GM04504 (cell line): Measurements from ENCODE around the gene ITPKB.

Experiments
- DNase-seq: peaks from one replicate; pipeline ENCODE4 v3.0.0-alpha.2; 2012; ENCODE audit warnings: low read depth

Gene ITPKB

GRCh38 chr1:226704169-226704937 lies 34.7 kb downstream of the ITPKB start:
- no peak for DNase-seq

DNA sequence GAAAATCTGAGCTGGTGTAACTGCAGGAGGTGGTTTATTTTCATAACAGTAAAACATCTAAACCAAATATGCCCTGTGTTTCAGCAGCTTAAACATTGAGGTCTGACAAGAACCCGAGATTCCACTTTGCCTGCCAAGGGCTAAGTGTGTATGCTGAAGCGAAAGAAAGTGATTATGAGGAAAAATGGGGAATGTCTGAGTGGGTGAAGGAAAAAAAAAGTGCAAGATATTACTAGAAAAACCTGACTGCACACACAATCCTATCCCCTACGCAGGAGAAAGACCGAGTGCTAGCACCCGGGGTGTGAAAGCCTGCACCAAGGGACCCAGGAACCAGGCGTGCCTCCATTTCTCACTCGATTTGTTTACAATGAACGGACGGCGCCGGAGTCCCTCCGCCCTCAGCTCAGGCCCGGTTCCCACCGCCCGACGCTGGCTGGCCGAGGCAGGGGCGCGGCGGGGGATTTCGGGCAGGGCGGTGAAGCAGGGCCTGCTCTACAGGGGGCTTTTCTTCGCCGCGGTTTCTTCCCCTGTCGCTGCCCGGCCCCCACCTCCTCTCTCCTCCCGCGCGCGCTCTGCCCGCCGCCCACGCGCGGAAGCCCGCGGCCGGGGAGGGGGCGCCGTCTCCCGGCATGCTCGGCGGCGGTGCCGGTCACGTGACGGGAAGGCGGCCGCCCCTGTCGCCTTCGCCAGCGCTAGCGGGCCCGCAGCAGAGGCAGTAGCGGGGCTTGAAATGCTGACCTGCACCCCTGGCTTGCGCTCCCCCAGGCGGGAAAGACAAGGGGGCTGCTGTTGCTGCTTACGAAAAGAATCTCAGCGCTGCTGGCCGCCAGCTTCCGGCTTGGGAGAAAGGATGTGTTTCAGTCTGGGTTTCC lies 35.9 kb downstream of the ITPKB start:
- DNase-seq = no peak

DNA sequence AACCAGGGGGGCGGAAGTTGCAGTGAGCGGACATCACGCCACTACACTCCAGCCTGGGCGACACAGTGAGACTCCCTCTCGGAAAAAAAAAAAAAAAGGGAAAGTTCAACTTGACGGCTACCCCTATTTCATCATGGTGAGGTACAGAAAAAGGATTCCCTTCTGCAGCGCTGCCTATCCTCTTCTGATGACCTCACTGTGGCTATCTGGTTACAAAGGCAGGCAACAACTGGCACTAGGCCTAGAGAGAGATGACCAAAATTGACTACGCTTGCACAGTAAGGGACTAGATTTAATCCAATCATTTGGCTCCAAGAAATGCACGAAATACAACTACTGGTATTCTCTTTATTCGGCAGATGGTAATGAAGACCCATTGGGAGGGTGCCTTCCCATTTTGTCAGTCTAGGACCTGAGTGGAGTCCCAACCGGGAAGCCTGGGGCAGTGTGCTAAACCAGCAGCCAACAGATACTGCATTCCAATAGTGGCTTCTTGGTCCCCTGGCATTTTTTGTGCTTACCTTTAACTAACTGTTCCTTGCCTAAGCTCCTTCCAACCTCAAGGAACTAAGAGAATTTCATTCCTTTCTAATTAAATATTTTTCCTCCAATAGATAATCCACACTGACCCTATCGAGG lies 36.6 kb downstream of the ITPKB start:
- no peak for DNase-seq

DNA sequence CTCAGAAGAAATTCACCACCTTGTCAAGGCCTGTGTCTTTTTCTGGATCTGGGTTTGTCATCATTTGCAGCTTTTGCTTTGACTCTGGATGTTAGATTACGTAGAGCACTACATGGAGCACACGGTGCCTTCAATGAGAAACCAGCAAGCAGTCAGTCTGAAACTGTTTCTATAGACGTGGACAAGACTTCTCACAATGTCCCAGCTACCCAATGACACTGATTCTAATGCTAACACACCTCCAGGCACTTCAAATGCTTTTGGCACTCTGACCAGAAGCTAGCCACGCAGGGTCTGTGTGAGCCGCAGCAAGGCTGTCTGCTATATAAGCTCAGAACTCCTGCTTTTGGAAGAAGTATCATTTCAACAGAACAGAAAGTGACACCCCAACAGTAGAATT lies 38.2 kb downstream of the ITPKB start:
- DNase-seq = no peak

GRCh38 chr1:226699166-226699565 lies 39.9 kb downstream of the ITPKB start:
- DNase-seq = no peak

DNA sequence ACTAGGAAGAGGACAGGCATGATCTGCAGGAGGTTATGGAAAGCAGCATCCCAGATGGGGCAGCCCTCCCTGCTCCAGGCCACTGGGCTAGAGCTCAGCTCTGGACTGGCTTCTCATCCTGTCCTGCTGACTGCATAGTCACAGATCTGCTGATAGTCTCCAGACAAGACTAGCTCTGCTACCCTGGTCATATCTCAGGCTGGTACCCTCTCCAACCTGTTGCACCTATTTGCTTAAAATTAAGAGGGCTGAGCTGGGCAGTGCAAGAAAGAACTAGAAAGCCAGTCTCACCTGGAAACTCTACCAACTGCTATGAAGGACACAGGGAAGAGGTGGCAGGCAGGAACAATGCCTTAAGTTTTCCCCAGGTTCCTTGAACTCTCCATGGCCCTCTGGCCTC lies 40.4 kb downstream of the ITPKB start:
- DNase-seq = no peak

GRCh38 chr1:226697929-226698544 lies 41.0 kb downstream of the ITPKB start:
- DNase-seq = no peak

DNA sequence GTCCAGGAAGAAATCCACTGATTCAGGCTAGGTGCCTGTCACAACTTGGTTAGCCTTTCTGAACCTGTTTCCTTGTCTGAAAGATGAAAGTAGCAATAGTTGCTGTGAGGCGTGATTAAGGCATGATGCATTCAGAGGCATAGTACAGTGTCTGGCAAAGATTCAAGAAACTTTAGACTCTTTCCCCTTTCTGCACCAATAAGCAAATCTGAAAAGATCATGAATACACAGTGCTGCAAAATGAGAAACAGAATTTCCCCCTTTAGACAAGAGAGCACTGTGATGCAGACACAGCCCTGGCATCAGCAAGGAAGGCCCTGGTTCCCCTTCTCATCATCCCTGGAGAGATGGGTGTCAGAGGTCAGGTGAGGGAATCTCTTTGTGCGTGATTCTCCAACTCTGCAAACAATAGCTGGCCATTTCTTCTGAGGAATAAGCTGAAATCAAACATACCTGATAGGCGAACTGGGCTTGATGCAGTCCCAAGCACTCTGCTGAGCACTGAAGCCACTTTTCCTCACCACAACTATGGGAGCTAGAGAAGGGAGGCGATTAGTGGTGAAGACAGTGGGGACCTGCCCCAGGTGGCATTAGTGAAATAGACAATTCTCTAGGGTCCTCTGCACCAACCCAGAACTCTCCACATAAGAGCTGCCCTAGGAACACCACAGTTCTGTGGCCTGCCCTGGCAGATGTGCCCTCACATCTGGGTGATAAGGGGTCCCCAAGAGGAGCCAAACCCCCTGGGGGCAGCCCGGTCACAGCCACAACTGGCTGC lies 41.7 kb downstream of the ITPKB start:
- DNase-seq = no peak

- no peak for DNase-seq
Observed at GRCh38 chr1:226696547-226696946, 42.5 kb downstream of the ITPKB start.

GRCh38 chr1:226695335-226695900 lies 43.7 kb downstream of the ITPKB start:
- DNase-seq = no peak

DNA sequence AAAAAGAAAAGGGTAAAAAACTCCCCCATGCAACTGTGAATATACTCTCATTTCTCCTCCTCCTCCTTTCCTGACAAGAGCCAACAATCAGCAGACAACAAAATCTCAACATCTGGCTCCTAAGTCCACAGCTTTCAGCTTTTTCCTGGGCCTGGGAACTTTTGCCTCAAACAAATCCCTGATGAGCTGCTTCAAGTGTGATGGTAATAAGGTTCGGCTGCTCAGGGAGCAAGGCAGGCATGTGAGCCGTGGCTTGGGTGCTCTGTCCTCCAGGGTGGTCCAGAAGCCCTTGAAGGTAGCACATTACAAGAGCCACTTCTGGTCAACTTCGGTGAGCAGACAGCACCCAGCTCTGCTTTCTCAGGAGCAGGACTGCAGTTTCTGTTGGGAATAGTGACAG lies 46.3 kb downstream of the ITPKB start:
- DNase-seq = no peak

DNA sequence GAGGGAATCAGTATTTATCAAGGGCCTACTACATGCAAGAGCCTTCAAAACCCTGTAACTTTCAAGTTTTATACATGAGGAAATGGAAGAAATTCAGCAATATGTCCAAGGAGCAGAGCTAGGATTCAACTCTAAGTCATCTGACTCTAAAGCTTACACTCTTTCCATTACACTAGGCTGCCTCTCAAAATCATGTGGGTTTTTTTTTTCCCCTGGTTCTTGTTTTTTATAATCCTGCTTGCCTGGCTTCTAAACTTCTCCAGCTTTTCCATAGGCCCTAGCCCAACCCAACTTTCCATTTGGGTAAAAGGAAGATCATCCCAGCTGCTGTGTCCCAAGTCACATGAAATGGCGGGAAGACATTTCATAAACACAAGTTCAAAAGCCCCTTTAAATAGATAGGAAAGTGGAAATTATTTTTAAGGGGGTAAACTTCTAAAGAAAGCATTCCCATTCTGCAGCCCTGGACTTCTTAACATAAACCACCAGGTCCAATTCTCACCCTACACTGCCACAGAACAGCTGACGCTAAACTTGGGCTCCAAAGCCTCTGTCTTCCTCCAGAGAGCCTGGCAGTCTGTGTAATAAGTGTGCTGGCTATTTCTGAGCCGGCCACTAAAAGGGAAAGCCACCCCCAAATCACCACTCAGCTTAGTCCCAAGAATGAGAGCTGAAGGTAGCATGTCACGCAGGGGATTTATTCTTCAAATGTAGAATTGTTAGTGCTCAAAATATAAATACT lies 46.9 kb downstream of the ITPKB start:
- no peak for DNase-seq

DNA sequence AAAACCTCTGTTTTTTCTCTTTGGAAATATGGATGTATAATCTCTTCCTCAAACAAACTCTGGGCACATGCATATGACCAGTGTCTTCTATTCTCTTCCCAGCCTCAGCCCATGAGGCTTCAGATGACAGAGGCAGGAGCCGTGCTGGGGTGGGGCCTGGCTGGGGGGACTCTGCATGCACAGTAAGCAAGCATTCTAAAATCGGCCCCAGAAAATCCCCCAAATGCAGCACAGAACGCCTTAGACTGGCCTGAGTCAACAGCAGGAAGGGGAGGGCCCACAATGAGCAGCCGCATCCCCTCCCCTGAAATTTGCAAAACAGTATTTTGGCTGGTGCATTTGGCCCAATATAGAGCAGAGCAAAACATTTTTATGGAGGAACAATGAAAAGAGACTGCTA lies 47.8 kb downstream of the ITPKB start:
- no peak for DNase-seq

DNA sequence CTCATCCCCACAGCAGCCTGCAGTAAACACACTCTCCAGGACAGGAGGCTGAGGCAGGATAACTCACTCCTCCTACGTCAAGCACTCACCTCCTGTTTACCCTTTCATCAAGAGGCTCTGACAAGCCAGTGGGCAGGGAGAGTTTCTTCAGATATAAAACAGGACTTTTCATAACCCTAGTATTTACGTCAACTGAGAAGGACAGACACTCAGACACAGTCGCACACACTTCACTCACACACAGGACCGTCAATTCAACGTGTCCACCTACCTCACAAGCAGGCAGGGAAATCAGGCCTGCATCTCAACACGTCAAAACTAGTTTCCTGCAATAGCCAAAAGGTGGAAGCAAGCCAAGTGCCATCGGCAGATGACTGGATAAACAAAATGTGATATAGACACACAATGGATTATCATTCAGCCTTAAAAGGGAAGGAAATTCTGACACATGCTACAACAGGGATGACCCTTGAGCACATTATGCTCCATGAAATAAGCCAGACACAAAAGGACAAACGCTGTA lies 48.6 kb downstream of the ITPKB start:
- no peak for DNase-seq

GRCh38 chr1:226688808-226689207 lies 50.3 kb downstream of the ITPKB start:
- DNase-seq = no peak

DNA sequence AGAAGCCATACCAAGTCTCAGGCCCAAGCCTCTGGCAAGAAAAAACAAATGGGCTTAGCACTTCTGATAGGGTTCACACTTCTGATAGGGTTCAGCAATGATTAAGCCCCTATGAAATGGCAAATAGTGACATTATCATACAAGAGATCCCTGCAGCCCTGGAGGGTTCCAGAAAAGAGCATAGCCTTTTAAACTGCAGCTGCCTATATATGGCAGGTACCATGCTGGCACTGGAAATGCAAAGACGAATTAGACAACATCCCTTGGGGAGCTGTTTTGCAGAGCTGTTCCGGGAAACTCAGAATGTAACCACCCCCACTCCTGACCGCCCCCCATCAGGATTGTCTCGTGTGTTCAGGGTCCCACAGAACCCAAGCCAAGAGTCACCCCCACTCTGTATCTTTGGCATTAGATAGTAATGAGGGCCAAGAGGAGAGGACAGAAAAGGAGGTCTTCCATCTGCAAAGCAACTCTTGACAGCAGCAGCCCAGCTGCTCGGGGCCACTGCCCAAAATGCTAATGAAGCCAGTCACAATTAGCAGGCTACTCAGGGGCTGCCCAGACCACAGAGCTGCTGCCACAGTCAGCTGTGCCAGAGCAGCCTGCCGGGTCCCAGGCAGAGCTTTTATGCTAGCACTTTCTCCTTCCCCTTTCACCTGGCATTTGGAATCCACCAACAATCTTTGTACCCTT lies 50.9 kb downstream of the ITPKB start:
- DNase-seq = no peak

- no peak for DNase-seq
Observed at GRCh38 chr1:226687426-226687825, 51.7 kb downstream of the ITPKB start.

DNA sequence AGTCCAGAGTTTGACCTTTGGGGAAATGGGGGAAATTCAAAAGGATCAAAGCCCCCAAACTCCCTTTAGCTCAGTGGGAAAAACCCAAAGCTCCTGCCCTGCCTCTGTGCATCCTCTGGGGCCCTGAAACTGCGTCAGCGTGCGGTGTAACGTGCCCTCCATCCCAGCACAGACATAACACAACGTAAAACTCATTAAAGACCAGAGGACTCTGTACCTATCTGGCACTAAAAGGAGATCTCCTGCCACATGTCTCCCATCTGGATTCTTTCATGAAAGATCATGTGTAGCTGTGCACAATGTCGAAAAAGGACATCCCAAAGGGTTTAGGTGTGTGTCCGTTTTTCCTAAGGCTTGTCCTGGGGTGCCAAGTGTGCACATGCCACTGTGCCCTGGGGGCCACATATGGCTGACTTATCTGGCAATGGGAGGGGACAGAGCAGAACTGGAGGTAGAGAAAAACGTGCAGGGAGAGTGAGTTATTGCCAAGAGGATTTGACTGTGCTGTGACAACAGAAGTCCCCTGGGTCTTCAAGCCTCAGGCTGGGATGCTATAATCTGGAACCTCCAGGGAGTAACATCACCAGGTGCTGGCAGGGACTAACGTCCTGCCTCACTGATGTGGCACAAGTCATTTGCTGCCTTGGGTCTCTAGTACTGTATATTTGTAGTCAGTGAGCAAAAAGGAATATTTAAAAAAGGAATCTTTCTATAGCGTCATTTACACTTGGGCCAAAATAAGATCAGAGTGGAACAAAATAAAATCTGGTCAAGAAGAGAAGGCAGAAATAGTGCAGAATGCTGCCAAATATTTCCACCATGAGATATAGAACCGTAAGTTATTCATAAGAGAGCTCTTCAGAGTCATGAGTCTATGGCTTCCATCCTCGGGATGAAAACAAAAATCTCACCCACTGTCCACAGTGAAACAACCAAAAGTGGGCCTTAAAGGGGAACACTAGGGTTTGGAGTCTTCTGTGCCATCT lies 52.3 kb downstream of the ITPKB start:
- DNase-seq = no peak
